D721Med (cell line): ENCODE results near the gene WWC2.
"Not testable (repeated sequence)": the region's sequence is repeated elsewhere in the genome, so short reads cannot be mapped to it uniquely, and the experiment has no call there.

Experiments
- DNase-seq: peaks from one replicate; pipeline ENCODE4 v3.0.0; 2011; ENCODE audit warnings: low spot score; ENCODE audit not compliant: insufficient read length
- FAIRE-seq: peaks from 2 replicates; lab custom pipeline; 2011; peaks lifted over from hg19 to GRCh38; lab: Jason Lieb, UNC
- CTCF ChIP-seq: IDR thresholded peaks from 2 replicates; pipeline ENCODE4 v1.5.1; 2012; ENCODE audit warnings: mild to moderate bottlenecking, control low read depth; ENCODE audit not compliant: insufficient read depth; ENCODE audit errors: missing control alignments

Gene WWC2

DNA sequence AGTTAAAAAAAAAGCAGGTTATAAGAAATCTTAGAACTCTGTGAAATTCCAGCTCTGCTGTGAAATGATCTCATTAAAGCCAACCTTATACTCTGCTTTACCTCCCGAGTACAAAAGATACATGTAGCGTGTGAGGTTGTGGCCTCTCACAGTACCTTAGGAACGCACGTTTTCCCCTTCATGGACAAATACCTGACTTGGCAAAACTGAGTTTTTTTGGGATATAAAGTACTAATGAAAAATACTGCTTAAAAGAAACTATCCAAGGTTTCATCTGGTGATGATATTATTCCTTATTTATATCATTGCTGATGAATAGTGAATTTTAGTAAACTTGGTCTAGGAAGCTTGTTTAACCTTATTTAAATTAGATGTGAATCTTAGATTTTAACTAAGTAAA is 48.9 kb downstream of the WWC2 start:
- FAIRE-seq: no peak
- DNase-seq: no peak
- no peak for TF ChIP-seq CTCF

- FAIRE-seq: no peak
These were observed 50.8 kb downstream of the WWC2 start for GRCh38 chr4:183149616-183150539.

GRCh38 chr4:183150664-183151063 is 51.6 kb downstream of the WWC2 start:
- not testable (repeated sequence) for FAIRE-seq, DNase-seq

More at GRCh38 chr4:183149616-183150539, 50.8 kb downstream of the WWC2 start:
- DNase-seq: no peak
- no peak for TF ChIP-seq CTCF

GRCh38 chr4:183152232-183152631 is 53.2 kb downstream of the WWC2 start:
- DNase-seq, FAIRE-seq: not testable (repeated sequence)

GRCh38 chr4:183153190-183153916 is 54.3 kb downstream of the WWC2 start:
- FAIRE-seq: no peak
- TF ChIP-seq CTCF: no peak
- no peak for DNase-seq

- DNase-seq: no peak
- no peak for TF ChIP-seq CTCF
- no peak for FAIRE-seq
These were observed 55.8 kb downstream of the WWC2 start for GRCh38 chr4:183154701-183155391.

DNA sequence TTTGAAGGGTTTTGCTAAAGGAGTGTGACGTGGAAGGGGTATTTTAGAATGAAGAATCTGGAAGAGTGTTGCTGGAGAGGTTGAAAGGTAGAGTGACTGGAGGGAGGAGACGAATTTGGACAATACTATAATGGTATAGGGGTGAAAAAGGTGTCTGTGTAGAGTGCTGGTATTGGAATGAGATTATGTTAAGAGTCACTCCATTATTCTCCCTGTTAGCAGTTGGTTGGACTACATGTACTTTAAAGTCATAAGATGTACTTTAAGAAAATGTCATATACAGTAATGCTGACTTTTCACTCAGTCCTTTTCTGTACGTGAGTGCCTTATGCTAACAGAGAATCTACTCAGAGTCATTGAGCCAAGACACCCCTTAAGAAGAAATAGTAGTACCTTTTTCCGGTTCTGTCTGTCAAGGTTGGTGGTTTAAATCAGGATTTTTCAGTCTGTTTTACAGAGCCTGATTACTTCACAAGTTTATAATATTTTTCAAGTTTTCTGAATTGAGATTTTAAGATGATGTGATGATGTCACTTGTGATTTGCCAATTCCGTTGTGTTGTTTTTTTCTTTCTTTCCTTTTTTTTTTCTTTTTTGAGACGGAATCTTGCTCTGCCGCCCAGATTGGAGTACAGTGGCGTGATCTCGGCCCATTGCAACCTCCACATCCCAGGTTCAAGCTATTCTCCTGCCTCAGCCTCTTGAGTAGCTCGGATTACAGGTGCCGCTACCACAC is 56.6 kb downstream of the WWC2 start:
- no peak for TF ChIP-seq CTCF
- DNase-seq (no peak), FAIRE-seq (no peak)
